Hematopoietic multipotent progenitor cell treated with erythropoietin and hydrocortisone succinate and interleukin-3 and kit ligand, for 6 days (in vitro differentiated cells): Measurements from ENCODE around the gene SBK3.
"Not testable (repeated sequence)": the region's sequence is repeated elsewhere in the genome, so short reads cannot be mapped to it uniquely, and the experiment has no call there.

Experiments
- DNase-seq: peaks from one replicate; pipeline ENCODE4 v3.0.0-alpha.2; 2015

Gene SBK3

GRCh38 chr19:55573929-55574328, 28.6 kb upstream of the SBK3 start:
- not testable (repeated sequence) for DNase-seq

- DNase-seq, result not testable (repeated sequence)
These were observed 24.1 kb upstream of the SBK3 start for GRCh38 chr19:55569477-55569876.

- DNase-seq, result no peak
These were observed 22.5 kb upstream of the SBK3 start for GRCh38 chr19:55567708-55568328.

- DNase-seq, result no peak
These were observed 21.5 kb upstream of the SBK3 start for GRCh38 chr19:55566823-55567222.

GRCh38 chr19:55563261-55563690, 17.9 kb upstream of the SBK3 start:
- no peak for DNase-seq

- DNase-seq, result no peak
These were observed 14.3 kb upstream of the SBK3 start for GRCh38 chr19:55559684-55560083.

- DNase-seq, result no peak
These were observed 9.4 kb upstream of the SBK3 start for GRCh38 chr19:55554741-55555152.

GRCh38 chr19:55554302-55554701, 9.0 kb upstream of the SBK3 start:
- DNase-seq, result no peak

- no peak for DNase-seq
These were observed 8.2 kb upstream of the SBK3 start for GRCh38 chr19:55553217-55554182.

GRCh38 chr19:55552620-55553019, 7.3 kb upstream of the SBK3 start:
- DNase-seq, result no peak

GRCh38 chr19:55552206-55552605, 6.9 kb upstream of the SBK3 start:
- no peak for DNase-seq

GRCh38 chr19:55550321-55550650, 4.9 kb upstream of the SBK3 start:
- DNase-seq, result no peak

GRCh38 chr19:55549500-55550320, 4.4 kb upstream of the SBK3 start:
- DNase-seq, result no peak

- DNase-seq, result peak; percentile 50
These were observed 1.7 kb upstream of the SBK3 start for GRCh38 chr19:55546822-55547614.

- DNase-seq, result no peak
These were observed 668 bp upstream of the SBK3 start for GRCh38 chr19:55546011-55546410.

- no peak for DNase-seq
These were observed 435 bp downstream of the SBK3 start for GRCh38 chr19:55544776-55545439.

- DNase-seq, result no peak
These were observed 1.3 kb downstream of the SBK3 start for GRCh38 chr19:55544014-55544413.

GRCh38 chr19:55543567-55543966, 1.8 kb downstream of the SBK3 start:
- DNase-seq, result no peak

GRCh38 chr19:55542292-55542855, 3.0 kb downstream of the SBK3 start:
- no peak for DNase-seq

GRCh38 chr19:55541091-55541490, 4.3 kb downstream of the SBK3 start:
- no peak for DNase-seq

- DNase-seq, result no peak
These were observed 4.7 kb downstream of the SBK3 start for GRCh38 chr19:55540619-55541018.
